NCI-H1105 treated with DMSO at 0.1 percent for 48 hours (cell line): ENCODE results near the gene DDOST.

Experiments
- DNase-seq: peaks from one replicate; lab custom pipeline; 2025; lab: John Stamatoyannopoulos, UW

DDOST gene

GRCh38 chr1:20660847-20661206 is 342 bp downstream of the DDOST start:
- DNase-seq, result no peak

DNA sequence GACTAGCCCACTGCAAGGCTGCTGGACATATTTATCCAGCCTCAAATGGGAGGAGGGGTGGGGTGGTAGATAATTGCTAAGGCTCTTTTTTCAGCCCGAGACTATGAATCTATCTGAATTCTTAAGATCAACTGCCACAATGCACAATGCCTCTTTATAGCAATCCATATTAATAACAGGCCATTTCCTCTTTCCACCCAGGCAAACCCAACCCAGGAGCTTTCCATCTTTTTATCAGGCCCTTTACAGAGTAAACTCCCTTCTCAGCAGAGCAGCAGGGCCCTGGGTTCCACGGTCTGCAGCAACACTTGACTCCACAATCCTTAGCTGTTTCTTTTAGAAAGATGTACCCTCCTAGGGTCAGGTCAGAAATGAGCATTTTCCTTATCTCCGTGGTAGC is 806 bp downstream of the DDOST start:
- no peak for DNase-seq

DNA sequence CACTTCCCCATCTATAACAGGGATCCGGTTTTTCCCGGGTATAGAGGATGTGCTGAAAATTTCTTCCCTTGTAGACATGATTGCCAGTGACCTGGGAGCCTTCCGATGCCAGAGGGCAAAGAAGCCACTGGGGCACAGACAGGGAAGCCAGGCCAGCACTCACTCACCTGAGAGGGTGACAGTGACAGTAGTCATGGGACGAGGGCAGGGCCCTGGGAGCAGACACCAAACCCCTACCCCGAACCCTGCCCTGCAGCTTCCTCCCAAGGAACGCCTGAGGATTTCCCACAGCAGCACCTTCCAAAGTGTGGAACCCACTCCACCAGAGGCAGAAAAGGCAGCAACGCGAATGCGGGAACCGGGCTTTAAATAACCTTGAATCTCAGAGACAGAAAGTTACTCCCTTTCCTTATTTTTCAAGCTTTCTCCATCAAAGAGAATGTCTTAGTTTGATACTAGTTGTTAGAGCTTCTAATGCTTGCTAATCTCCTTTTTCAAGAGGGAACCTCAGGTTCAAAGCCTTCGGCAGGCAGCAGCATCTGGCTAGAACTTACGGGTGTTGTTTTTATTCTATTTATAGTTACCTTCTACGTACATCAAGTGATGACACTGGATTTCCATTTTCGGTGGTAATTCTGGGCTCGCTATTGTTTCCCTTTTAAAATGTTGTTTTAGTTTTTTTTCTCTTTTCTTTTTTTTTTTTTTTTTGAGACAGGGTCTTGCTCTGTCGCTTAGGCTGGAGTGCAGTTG is 2.8 kb downstream of the DDOST start:
- no peak for DNase-seq

- DNase-seq, result no peak
Measured at GRCh38 chr1:20657024-20657423, 4.1 kb downstream of the DDOST start.

- no peak for DNase-seq
Measured at GRCh38 chr1:20654104-20654690, 7.0 kb downstream of the DDOST start.

DNA sequence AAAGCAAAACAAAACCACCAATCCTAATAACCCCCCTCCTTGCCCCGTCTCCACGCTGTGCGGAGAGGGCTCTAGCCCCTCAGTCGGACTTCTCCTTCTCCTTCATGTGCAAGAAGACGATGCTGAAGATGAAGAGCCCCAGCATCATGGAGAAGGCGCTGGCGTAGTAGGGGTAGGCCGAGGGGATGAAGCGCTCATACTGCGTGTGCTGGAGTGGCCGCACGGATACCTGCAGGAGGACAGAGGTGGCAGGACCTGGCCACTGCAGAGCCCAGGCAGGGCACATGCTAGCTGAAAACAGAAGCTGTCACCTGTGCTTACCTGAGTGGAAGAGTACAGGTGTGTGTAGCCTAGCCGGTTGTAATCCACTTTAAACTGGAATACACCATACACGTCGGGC is 8.9 kb downstream of the DDOST start:
- no peak for DNase-seq

GRCh38 chr1:20648946-20649345 is 12.2 kb downstream of the DDOST start:
- no peak for DNase-seq

- no peak for DNase-seq
Measured at GRCh38 chr1:20648438-20648837, 12.7 kb downstream of the DDOST start.

GRCh38 chr1:20645414-20645813 is 15.8 kb downstream of the DDOST start:
- DNase-seq, result no peak

DNA sequence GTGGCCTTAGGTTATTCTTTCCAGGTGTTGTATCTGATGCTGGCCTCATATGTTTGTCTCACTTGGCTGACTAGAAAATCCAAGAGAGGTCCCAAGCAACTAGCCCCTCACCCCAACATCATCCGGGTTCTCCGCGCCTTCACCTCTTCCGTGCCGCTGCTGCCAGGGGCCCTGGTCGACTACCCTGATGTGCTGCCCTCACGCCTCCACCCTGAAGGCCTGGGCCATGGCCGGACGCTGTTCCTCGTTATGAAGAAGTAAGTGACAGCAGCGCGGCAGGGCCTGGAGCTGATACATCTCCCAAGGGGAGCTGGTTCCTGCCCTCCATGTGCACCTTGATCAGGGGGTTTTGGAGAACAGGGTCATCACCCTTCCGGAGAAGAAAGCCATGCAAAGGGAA is 16.8 kb downstream of the DDOST start:
- no peak for DNase-seq

DNA sequence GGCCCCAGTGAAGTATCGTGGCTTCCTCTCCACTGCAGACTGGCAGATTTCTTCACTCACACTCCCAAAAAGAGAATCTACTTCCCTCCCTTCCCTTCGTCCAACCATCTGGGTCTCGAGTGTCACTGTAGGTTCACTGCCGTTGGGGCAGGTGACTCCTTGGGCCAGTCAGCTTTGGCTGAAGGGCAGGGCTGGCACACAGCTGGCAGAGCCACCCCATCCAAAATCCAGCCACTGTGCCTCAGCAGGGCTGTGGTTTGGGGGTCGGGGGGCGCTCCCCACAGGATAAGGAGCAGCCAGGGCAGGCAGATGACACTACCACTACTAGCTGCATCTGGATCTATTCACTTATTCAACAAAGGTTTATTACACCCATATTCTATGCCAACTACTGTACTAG is 18.1 kb downstream of the DDOST start:
- DNase-seq, result no peak

- DNase-seq, result no peak
Measured at GRCh38 chr1:20641975-20642374, 19.2 kb downstream of the DDOST start.

GRCh38 chr1:20640183-20640597 is 21.0 kb downstream of the DDOST start:
- peak; percentile 44 for DNase-seq

DNA sequence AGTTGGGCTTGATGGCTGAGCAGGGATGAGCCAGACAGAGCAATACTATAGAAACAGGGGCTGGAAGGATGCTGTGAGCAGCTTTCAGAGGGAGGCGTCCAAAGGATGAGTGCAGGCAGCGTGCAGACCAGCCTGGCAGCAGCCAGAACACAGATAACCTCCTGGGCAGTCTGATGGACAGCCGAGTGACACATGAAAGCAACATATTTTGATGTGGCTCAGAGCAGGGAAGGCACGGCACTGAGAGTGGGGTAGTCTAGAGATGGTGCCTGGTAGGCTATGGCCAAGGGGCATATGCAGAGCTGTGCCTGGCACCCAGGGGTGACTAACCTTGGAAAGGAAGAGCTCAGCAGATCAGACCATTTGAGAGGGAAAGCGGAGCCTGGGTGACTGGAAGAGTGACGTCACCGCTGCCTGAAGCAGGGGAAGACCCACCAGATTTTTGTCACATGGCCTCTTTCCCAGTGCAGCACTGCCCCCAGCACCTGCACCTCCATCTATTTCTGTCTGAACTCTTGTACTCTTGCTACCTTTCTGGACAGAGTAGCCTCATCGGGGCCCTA is 24.3 kb downstream of the DDOST start:
- no peak for DNase-seq

- DNase-seq, result peak; percentile 52
Measured at GRCh38 chr1:20634594-20635084, 26.5 kb downstream of the DDOST start.

- no peak for DNase-seq
Measured at GRCh38 chr1:20634065-20634593, 27.0 kb downstream of the DDOST start.

DNA sequence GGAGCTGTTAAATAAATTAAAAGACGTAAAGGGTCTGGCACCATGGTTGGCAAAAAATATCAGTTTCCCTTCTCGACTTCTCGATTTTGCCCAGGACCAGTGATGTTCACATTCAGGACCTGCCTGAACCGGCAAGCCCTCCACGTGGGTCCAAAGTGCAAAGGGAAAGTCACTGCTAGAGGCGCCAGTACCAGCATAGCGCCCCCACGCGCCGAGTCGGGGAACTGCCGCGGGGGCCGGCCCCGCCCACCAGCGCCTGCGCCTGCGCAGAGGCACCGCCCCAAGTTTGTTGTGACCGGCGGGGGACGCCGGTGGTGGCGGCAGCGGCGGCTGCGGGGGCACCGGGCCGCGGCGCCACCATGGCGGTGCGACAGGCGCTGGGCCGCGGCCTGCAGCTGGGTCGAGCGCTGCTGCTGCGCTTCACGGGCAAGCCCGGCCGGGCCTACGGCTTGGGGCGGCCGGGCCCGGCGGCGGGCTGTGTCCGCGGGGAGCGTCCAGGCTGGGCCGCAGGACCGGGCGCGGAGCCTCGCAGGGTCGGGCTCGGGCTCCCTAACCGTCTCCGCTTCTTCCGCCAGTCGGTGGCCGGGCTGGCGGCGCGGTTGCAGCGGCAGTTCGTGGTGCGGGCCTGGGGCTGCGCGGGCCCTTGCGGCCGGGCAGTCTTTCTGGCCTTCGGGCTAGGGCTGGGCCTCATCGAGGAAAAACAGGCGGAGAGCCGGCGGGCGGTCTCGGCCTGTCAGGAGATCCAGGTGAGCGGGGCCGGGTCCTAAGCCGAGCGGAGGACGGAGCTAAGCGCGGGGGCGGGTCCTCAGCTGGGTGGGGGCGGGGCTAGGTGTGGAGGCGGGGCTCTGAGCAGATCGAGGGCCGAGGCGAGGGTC is 27.7 kb downstream of the DDOST start, which contains the start of gene PINK1:
Gene PINK1, plus strand, starts transcription at position 269 of the 875 bp plus-strand sequence. Its CDS starts 91 bp downstream, at position 360.
- DNase-seq, result peak; percentile 82

GRCh38 chr1:20632386-20632785 is 28.8 kb downstream of the DDOST start:
- no peak for DNase-seq

DNA sequence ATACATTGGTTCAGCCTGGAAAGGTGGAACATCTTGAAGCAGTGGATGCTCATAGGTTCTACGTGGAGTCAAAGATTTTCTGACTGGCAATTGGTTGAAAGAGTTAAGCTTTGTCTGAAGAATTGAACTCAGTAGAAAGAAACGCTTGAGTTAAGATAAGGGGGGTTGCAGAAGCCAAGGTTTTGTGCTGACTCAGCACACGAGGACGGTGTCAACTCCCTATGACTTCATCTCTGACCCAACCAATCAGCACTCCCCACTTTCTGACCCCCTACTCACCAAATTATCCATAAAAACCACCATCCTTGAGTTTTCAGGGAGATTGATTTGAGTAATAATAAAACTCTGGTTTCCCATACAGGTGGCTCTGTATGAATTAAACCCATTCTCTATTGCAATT is 30.4 kb downstream of the DDOST start:
- DNase-seq, result no peak

GRCh38 chr1:20626524-20626923 is 34.6 kb downstream of the DDOST start:
- no peak for DNase-seq

DNA sequence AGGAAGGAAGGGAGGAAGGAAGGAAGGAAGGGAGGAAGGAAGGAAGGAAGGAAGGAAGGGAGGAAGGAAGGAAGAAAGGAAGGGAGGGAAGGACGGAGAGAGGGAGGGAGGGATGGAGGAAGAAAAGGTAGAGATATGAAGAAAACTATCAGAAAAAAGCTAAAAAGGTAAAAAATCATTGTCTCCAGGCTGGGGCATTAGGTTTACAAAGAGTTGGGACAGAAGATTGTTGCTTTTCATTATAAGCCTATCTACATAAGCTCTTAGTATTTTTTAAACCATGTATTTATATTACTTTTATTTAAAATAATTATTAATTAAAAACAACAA is 35.1 kb downstream of the DDOST start:
- DNase-seq, result no peak
